H9 (cell line): ENCODE data around the gene GPRASP2. TPM values are rescaled to one million over a fixed set of nuclear protein-coding genes. Genes with fewer than 3 reads are reported as not detected.

Source experiments
- DNase-seq: peaks from one replicate; pipeline ENCODE4 v3.0.0-alpha.2; 2017
- H2AFZ ChIP-seq: one replicate; pipeline ENCODE4 v1.6.1; 2013; ENCODE audit warnings: mild to moderate bottlenecking, low read length, control low read depth, moderate library complexity
- H2AK5ac ChIP-seq: 2 replicates; pipeline ENCODE4 v1.6.1; 2013; ENCODE audit warnings: low read length, control low read depth, mixed read lengths; ENCODE audit not compliant: insufficient read length
- H2BK120ac ChIP-seq: one replicate; pipeline ENCODE4 v1.6.1; 2013; ENCODE audit warnings: low read depth, mild to moderate bottlenecking, low read length, control low read depth, inconsistent platforms; ENCODE audit not compliant: poor library complexity, severe bottlenecking
- H2BK12ac ChIP-seq: 2 replicates; pipeline ENCODE4 v1.6.1; 2013; ENCODE audit warnings: low read length, control low read depth, mixed read lengths, low read depth; ENCODE audit not compliant: insufficient read length
- H2BK15ac ChIP-seq: 2 replicates; pipeline ENCODE4 v1.6.1; 2013; ENCODE audit warnings: low read depth, low read length, control low read depth
- H2BK20ac ChIP-seq: one replicate; pipeline ENCODE4 v1.6.1; 2013; ENCODE audit warnings: low read depth, mild to moderate bottlenecking, low read length, control low read depth, inconsistent platforms; ENCODE audit not compliant: poor library complexity, severe bottlenecking
- H2BK5ac ChIP-seq: 2 replicates; pipeline ENCODE4 v1.6.1; 2013; ENCODE audit warnings: low read length, control low read depth, mixed read lengths; ENCODE audit not compliant: insufficient read length
- H3K14ac ChIP-seq: 2 replicates; pipeline ENCODE4 v1.6.1; 2013; ENCODE audit warnings: low read length, control low read depth; ENCODE audit not compliant: insufficient read depth
- H3K18ac ChIP-seq: 2 replicates; pipeline ENCODE4 v1.6.1; 2013; ENCODE audit warnings: low read depth, mild to moderate bottlenecking, mixed read lengths, low read length, control low read depth; ENCODE audit not compliant: insufficient read length
- H3K23ac ChIP-seq: 2 replicates; pipeline ENCODE4 v1.6.1; 2013; ENCODE audit warnings: low read length, control low read depth, mixed read lengths, low read depth; ENCODE audit not compliant: insufficient read length
- H3K23me2 ChIP-seq: 2 replicates; pipeline ENCODE4 v1.6.1; 2013; ENCODE audit warnings: low read depth, mild to moderate bottlenecking, mixed read lengths, low read length, control low read depth; ENCODE audit not compliant: insufficient read length, poor library complexity, severe bottlenecking
- H3K27ac ChIP-seq: 2 replicates; pipeline ENCODE4 v1.5.1; 2013; ENCODE audit warnings: low read length, control low read depth, mixed read lengths, low read depth; ENCODE audit not compliant: insufficient read length
- H3K27me3 ChIP-seq: 2 replicates; pipeline ENCODE4 v1.6.1; 2013; ENCODE audit warnings: low read length, control low read depth, inconsistent platforms; ENCODE audit not compliant: insufficient read depth
- H3K4ac ChIP-seq: 2 replicates; pipeline ENCODE4 v1.6.1; 2013; ENCODE audit warnings: low read depth, mild to moderate bottlenecking, control low read depth, inconsistent platforms, low read length, moderate library complexity
- H3K4me1 ChIP-seq: 2 replicates; pipeline ENCODE4 v1.6.1; 2013; ENCODE audit warnings: low read length, control low read depth, inconsistent platforms; ENCODE audit not compliant: insufficient read depth
- H3K4me2 ChIP-seq: 2 replicates; pipeline ENCODE4 v1.6.1; 2013; ENCODE audit warnings: low read length, control low read depth, mixed read lengths; ENCODE audit not compliant: insufficient read length, insufficient read depth
- H3K56ac ChIP-seq: 2 replicates; pipeline ENCODE4 v1.6.1; 2013; ENCODE audit warnings: low read depth, mild to moderate bottlenecking, mixed read lengths, low read length, control low read depth; ENCODE audit not compliant: insufficient read length
- H3K79me1 ChIP-seq: 2 replicates; pipeline ENCODE4 v1.6.1; 2013; ENCODE audit warnings: low read depth, mild to moderate bottlenecking, moderate library complexity, low read length, control low read depth, inconsistent platforms; ENCODE audit not compliant: insufficient read depth, poor library complexity, severe bottlenecking
- H3K79me2 ChIP-seq: 2 replicates; pipeline ENCODE4 v1.6.1; 2013; ENCODE audit warnings: low read length, control low read depth, inconsistent platforms; ENCODE audit not compliant: insufficient read depth
- H3K9ac ChIP-seq: 2 replicates; pipeline ENCODE4 v1.6.1; 2013; ENCODE audit warnings: low read length, control low read depth, mixed read lengths; ENCODE audit not compliant: insufficient read length; ENCODE audit errors: extremely low read depth
- H3K9me3 ChIP-seq: one replicate; pipeline ENCODE4 v1.6.1; 2013; ENCODE audit warnings: low read depth, low read length, inconsistent platforms; ENCODE audit not compliant: control insufficient read depth
- H3T11ph ChIP-seq: one replicate; pipeline ENCODE4 v1.6.1; 2013; ENCODE audit warnings: mild to moderate bottlenecking, low read length, control low read depth, inconsistent platforms
- H4K20me1 ChIP-seq: one replicate; pipeline ENCODE4 v1.6.1; 2013; ENCODE audit not compliant: control insufficient read depth, insufficient read length, insufficient read depth
- H4K5ac ChIP-seq: 2 replicates; pipeline ENCODE4 v1.6.1; 2013; ENCODE audit warnings: low read depth, mild to moderate bottlenecking, mixed read lengths, low read length, control low read depth; ENCODE audit not compliant: insufficient read length
- H4K8ac ChIP-seq: replicated peaks from 2 replicates; pipeline ENCODE4 v1.6.1; 2013; ENCODE audit warnings: low read length, control low read depth, mixed read lengths, low read depth; ENCODE audit not compliant: insufficient read length
- H4K91ac ChIP-seq: 2 replicates; pipeline ENCODE4 v1.6.1; 2013; ENCODE audit warnings: low read depth, mild to moderate bottlenecking, moderate library complexity, mixed read lengths, low read length, control low read depth; ENCODE audit not compliant: insufficient read length
- H3K27ac Mint-ChIP-seq, 3 experiments: 2 replicates in 2 of 3; 3 replicates in 1 of 3; pipeline ENCODE4 v1.8.0; 2020 to 2021; ENCODE audit warnings: mixed read lengths in 3 of 3, mild to moderate bottlenecking in 1 of 3, moderate library complexity in 1 of 3
- H3K27me3 Mint-ChIP-seq: 2 replicates; pipeline ENCODE4 v1.8.0; 2021; ENCODE audit warnings: low read depth, mild to moderate bottlenecking, moderate library complexity, mixed read lengths
- H3K36me3 Mint-ChIP-seq, 3 experiments: 2 replicates in 2 of 3; 3 replicates in 1 of 3; pipeline ENCODE4 v1.8.0; 2020 to 2021; ENCODE audit warnings: low read depth in 3 of 3, mixed read lengths in 3 of 3; ENCODE audit not compliant: insufficient read depth in 1 of 3
- H3K4me1 Mint-ChIP-seq, 2 experiments: 2 replicates each; pipeline ENCODE4 v1.8.0; 2020; ENCODE audit warnings: mixed read lengths in 2 of 2
- H3K4me3 Mint-ChIP-seq, 2 experiments: 2 replicates in 1 of 2; 3 replicates in 1 of 2; pipeline ENCODE4 v1.8.0; 2020 to 2021; ENCODE audit warnings: mild to moderate bottlenecking in 2 of 2, mixed read lengths in 2 of 2, moderate library complexity in 1 of 2
- H3K9me3 Mint-ChIP-seq, 2 experiments: 2 replicates in 1 of 2; 3 replicates in 1 of 2; pipeline ENCODE4 v1.8.0; 2020; ENCODE audit warnings: mild to moderate bottlenecking in 2 of 2, mixed read lengths in 2 of 2, moderate library complexity in 1 of 2
- CTCF ChIP-seq: fragments of 200-600 bp; sonication (generic); conservative IDR thresholded peaks from 3 replicates; pipeline ENCODE4 v1.8.0; 2021; ENCODE audit warnings: antibody characterized with exemption, mild to moderate bottlenecking
- WGBS: extraction: QIAGEN DNeasy Blood & Tissue Kit; methylation state at CpG from one replicate; pipeline ENCODE4 v1.1.7; 2013; ENCODE audit warnings: missing lambda C conversion rate, low lambda C conversion rate, mixed read lengths; ENCODE audit not compliant: insufficient read length; ENCODE audit errors: extremely low coverage; 5-methylcytosine and 5-hydroxymethylcytosine counted together
- total RNA-seq: library from RNA; stranded (reverse); gene quantifications from 2 replicates; pipeline ENCODE4 v1.2.1, GENCODE V29; 2021

Gene GPRASP2
- total RNA-seq, 1 experiment from 2014 or later = 14.2 TPM

- Histone ChIP-seq H3T11ph (no peak overlapping the region), H3K27ac (no peak overlapping the region), H3K23me2 (no peaks in the 10 kb centered on the region), H2BK5ac (no peak overlapping the region), H3K4me1 (no peaks in the 10 kb centered on the region; the same call in 1 of the 2 replicates), H3K9ac (no peak overlapping the region), H4K91ac (no peak overlapping the region), H3K79me1 (no peaks in the 10 kb centered on the region), H3K4ac (no peak overlapping the region), H4K20me1 (no peaks in the 10 kb centered on the region), H2AK5ac (no peak overlapping the region), H3K27me3 (no peaks in the 10 kb centered on the region), H3K56ac (no peak overlapping the region), H3K4me2 (peak overlapping the region; percentile 53), H3K79me2 (no peaks in the 10 kb centered on the region), H3K14ac (no peak overlapping the region), H2BK15ac (no peak overlapping the region), H2AFZ (no peak overlapping the region), H3K18ac (no peak overlapping the region), H2BK120ac (no peak overlapping the region), H3K9me3 (peaks cover 41% of the 10 kb centered on the region), H2BK20ac (no peak overlapping the region), H2BK12ac (no peak overlapping the region), H3K23ac (no peak overlapping the region), H4K8ac (no peak overlapping the region), H4K5ac (no peak overlapping the region)
- Mint-ChIP-seq H3K9me3 (peaks cover 62 to 72% of the 10 kb centered on the region in 2 experiments), H3K36me3 (peaks cover 0 to 8% (median 0%) of the 10 kb centered on the region in 3 experiments; a peak in 4 of 7 replicates), H3K4me3 (peak overlapping the region in 1 of 2 experiments; percentile 91; a peak in 3 of 5 replicates), H3K27me3 (peaks cover 2% of the 10 kb centered on the region; the same call in 1 of the 2 replicates), H3K4me1 (peaks cover 9 to 13% of the 10 kb centered on the region in 2 experiments), H3K27ac (no peak overlapping the region)
- no peak for DNase-seq
- no peak for TF ChIP-seq CTCF
- no CpG with 5 or more reads among the region's 14 CpGs for WGBS
Measured at GRCh38 chrX:102745513-102745856, 33.2 kb downstream of the GPRASP2 start.
